HG02970 (cell line): ENCODE data around the gene POLG2.
"Not testable (repeated sequence)": the region's sequence is repeated elsewhere in the genome, so short reads cannot be mapped to it uniquely, and the experiment has no call there.

Experiments
- ATAC-seq: cut with Tn5 transposase; IDR thresholded peaks from one replicate; pipeline ENCODE4 v1.9.1; 2021; ENCODE audit warnings: mild to moderate bottlenecking, moderate library complexity, moderate number of reproducible peaks; ENCODE audit not compliant: unreplicated experiment, low FRiP score

The POLG2 gene

DNA sequence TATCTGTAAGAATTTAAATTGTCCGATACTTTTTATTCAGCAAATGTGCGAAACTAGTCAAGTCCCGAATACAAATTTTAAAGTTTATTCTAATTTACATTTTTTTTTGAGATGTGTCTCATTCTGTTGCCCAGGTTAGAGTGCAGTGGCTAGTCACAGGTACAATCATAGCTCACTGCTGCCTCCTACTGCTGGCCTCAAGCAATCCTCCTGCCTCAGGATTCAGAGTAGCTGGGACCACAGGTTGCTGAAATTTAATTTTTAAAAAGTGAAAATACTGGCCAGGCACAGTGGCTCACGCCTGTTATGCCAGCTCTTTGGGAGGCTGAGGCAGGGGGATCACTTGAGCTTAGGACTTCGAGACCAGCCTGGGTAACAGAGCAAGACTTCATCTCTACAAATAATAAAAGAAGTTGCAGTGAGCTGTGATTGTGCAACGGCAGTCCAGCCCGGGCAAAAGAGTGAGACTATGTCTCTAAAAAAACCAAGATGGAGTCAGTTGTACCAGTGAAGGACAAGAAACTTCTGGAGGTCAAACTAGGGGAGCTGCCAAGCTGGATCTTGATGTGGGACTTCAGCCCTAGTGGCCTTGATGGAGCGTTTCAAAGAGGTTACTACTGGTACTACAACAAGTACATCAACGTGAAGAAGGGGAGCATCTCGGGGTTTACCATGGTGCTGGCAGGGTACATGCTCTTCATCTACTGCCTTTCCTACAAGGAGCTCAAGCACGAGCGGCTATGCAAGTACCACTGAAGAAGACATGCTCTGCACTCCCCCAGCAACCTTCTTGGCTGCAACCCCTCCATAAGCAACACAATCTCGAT lies 5.6 kb downstream of the POLG2 start:
- ATAC-seq, result no peak

DNA sequence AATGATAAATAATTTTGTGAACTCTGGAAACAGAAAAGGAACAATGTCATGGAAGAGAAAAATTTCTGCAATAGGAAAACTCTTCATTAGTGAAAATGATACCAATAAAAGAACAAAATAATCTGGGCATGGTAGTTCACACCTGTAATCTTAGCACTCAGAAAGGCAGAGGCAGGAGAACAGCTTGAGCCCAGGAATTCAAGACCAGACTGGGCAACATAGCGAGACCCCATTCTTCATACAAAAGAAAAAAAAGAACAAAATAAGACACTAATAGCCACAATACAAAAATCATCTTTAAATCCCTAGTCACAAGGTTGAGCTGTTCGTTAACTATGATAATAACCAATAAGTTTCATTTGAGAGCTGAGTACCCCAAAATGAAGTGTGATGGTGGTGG lies 8.6 kb downstream of the POLG2 start:
- no peak for ATAC-seq

DNA sequence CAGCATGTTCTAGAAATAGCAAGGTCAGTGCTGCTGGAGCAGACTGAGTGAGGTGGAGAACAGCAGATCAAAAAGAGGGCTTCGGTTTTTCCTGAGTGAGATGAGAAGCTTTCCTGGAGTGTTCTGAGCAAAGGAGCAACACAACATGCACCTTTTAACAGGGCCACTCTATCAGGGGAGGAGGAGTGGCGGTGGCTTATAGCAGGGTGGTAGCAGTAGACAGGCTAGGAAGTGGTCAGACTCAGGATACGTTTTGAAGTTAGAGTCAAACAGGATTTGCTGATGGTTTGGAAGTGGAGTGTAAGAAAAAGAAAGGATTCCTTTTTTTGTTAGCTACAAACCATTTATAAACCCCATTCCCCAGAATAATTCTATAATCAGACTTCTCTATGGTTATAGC lies 12.5 kb downstream of the POLG2 start:
- ATAC-seq, result no peak

DNA sequence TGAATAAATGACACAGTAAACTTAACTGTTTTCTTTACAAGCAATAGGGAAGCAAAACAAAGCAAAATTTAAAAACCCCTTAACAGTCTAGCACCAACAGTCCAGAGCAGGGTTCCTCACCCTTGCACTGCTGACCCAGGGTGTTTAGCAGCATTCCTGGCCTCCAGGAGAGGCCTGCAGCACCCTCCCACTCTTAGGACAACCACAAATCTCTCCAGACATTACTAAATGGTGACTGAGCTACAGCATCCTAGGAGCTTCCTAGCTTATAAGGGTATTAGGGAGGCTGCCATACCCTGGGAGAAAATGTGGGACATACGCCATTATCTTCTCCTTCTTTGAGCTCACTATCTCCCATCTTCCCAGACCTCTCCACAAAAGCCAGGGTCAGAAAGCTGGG lies 15.9 kb downstream of the POLG2 start:
- no peak for ATAC-seq

DNA sequence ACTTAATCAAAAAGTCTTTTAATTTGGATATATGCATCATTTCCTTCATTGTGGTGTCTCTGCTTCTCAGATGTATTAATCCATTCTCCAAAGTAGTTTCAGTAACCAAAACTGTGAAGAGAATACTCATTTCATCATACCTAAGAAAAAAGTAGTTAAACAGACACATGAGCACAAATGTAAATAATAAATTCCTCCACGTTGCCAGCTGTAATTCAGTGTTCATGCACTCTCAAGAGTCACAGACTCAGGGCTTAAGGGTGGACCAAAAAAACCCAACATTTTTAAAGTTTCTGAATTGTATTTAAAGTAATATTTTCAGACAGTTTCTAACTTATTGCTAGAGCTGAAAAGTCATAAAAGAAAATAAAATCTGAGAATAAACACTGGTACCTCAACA lies 19.0 kb downstream of the POLG2 start:
- no peak for ATAC-seq

DNA sequence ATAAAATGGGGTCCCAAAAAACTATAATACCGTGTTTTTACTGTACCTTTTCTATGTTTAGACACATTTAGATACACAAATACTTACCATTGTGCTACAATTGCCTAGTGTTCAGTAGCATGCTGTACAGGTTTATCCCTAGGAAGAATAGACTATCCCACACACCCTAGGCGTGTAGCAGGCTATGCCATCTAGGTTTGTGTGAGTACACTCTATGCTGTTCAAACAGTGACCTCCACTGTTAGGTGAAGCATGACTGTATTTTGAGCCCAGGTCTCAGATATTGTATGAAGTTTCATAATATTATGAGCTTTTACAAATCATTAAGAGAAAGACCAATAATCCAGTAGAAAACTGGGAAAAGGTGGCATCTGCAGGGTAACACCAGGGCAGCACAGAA lies 24.3 kb downstream of the POLG2 start:
- ATAC-seq, result no peak

DNA sequence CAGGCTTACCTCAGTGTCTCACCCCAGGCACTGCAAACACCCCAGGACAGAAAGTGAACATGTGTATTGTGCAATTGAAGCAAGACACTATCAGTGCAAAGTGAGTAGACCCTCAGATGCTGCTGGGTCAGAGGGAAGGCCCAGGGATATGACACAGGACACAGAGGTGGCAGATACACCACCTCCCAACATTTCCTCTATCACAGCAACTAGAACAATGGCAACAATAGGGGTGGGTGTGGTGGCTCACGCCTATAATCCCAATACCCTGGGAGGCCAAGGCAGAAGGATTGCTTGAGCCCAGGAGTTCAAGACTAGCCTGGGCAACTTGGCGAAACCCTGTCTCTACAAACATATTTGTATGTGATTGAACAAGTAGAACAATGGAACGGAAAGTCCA lies 25.4 kb downstream of the POLG2 start:
- ATAC-seq, result no peak

DNA sequence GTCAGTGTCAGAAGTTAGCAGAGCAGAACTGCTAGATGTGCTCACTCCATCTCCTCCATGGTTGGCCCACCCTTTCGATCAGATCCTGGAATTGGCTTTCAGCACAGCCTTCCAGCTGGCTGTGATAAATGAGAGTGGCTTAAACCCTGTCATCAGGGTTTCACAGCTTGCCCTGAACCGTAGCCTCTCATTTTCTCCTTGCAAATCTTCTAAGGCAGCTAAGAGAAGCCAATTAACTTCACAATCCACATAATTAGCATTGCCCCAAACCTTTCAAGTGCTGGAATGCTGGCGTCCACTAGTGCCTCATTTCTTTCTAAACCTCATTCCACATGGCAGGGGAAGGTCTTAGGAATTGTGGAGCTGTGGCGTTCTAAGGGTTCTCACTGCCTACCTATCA lies 26.2 kb downstream of the POLG2 start:
- no peak for ATAC-seq

DNA sequence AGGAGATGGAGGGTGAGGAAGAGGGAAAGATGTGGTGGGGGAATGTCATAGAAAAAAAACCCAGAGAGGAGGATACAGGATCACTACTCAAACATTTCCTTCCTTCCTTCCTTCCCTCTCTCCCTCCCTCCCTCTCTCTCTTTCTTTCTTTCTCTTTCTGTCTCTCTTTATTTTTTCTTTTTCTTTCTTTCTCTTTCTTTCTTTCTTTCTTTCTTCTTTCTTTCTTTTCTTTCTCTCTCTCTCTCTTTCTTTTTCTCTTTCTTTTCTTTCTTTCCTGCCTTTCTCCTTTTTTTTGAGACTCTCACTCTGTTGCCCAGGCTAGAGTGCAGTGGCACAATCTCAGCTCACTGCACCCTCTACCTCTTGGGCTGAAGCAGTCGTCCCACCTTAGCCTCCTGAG lies 30.0 kb downstream of the POLG2 start:
- not testable (repeated sequence) for ATAC-seq

DNA sequence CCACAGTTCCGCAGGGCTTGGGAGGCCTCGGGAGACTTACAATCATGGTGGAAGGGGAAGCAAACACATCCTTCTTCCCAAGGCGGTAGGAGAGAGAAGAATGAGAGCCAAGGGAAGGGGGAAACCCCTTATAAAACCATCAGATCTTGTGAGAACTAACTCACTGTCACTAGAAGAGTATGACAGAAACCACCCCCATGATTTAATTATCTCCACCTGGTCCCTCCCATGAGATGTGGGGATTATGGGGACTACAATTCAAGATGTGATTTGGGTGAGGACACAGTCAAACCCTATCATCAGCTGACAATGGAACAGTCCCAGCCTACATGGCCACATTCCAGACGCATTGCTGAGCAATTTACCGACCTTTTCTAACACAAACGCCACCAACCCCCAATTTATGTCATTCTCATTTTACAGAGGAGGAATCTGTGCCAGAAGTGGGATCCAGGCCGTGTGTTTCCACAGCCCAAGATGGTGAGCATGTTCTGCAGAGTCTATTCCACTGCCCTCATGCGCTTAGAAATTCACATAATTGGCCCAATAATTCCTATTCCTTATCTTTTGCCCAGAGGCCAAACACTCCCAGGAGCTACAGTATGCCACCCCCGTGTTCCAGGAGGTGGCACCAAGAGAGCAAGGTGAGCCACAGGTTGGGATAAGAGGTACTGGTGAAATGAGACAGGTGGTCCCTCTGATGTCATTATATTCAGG lies 30.7 kb downstream of the POLG2 start:
- ATAC-seq, result no peak

DNA sequence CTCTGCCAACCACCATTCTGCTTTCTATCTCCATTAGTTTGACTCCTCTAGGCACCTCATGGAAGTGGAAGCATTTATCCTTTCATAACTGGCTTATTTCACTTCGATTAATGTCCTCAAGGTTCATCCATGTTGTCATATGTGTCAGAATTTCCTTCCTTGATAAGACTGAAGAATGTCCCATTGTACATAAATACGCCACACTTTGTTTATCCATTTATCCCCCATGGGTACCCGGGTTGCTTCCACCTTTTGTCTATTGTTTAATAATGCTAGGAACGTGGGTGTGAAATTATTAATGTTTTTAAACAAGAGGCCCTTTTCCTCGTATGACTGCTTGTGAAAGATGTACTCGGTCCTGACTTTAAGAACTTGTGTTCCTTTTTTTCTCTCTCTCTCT lies 35.1 kb downstream of the POLG2 start:
- ATAC-seq, result no peak

DNA sequence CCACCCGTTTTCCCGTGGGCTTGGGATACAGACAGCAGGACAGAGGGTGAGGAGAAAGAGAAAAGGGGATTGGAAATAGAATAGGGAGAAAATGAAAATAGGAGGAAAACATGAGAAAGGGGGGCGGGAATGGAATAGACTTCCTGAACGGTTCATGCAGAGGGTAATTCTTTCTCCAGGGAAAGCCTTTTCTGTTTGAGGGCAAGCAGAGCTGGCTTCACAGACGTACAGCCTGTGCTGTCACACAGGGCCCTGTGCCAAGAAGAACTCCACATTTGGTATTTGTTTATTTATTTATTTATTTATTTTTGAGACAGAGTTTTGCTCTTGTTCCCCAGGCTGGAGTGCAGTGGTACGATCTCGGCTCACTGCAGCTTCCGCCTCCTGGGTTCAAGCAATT lies 35.9 kb downstream of the POLG2 start:
- ATAC-seq, result no peak

DNA sequence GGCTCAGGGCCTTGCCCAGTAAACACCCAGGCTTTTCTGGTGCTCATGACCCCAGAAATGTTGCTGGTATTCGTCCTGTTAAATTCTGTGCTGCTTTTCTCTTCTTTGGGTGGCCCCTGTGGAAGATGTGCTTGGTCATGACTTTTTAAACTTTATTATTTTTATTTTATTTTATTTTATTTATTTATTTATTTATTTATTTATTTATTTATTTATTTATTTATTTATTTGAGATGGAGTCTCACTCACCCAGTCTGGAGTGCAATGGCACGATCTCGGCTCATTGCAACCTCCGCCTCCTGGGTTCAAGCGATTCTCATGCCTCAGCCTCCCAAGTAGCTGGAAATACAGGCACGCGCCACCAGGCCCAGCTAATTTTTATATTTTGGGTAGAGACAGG lies 37.0 kb downstream of the POLG2 start:
- ATAC-seq, result not testable (repeated sequence)

DNA sequence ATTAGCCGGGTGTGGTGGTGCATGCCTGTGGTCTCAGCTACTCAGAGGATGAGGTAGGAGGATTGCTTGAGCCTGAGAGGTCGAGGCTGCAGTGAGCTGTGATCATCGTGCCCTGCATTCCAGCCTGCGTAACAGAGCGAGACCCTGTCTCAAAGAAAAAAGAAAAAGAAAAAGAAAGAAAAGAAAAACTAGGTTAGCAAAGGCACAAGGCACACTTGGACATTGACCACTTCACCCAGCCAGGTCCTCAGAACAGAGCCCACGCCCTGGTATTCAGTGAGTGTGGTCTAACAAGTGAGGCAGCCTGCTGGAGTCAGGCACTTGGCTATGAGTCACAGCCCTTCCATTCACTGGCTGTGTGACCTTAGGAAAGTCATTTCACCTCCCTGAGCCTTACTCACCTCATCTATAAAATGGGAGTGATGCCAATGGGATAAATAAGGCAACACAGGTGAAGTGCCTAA lies 37.5 kb downstream of the POLG2 start:
- ATAC-seq, result no peak

DNA sequence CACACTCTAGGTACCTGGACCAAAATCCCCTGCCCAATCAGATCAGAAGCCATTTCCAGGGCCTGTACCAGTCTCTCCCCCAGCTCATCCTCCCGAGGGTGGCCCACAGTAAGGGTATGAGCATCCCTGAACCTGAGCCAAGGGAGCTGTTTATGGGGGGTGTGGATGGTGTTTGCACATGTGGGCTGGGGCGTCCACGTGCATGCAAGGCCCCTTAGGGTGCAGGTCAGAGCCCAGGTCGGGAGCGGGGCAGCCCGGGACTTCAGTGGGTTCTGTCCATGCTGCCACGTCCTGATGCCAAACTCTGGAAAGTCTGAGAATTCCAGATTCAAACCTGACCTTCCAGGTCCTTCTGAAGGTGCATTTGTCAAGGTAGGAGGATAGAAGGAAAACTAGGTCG lies 38.1 kb downstream of the POLG2 start:
- no peak for ATAC-seq

DNA sequence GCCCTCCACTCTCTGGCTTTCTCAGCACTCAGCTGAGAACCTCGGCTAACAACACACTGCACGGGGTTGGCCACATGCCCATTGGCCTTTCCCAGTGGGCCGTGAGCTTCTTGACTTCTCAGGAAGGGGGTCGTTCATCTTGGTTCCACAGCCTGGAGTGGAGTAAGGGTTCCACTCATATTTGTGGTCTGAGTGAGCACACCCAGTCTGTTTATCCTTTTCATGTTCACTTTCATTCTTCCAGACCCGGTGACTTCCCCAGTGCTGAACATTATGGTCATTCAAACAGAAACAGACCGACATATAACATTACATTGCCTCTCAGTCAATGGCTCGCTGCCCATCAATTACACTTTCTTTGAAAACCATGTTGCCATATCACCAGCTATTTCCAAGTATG lies 39.7 kb downstream of the POLG2 start:
- ATAC-seq, result no peak

DNA sequence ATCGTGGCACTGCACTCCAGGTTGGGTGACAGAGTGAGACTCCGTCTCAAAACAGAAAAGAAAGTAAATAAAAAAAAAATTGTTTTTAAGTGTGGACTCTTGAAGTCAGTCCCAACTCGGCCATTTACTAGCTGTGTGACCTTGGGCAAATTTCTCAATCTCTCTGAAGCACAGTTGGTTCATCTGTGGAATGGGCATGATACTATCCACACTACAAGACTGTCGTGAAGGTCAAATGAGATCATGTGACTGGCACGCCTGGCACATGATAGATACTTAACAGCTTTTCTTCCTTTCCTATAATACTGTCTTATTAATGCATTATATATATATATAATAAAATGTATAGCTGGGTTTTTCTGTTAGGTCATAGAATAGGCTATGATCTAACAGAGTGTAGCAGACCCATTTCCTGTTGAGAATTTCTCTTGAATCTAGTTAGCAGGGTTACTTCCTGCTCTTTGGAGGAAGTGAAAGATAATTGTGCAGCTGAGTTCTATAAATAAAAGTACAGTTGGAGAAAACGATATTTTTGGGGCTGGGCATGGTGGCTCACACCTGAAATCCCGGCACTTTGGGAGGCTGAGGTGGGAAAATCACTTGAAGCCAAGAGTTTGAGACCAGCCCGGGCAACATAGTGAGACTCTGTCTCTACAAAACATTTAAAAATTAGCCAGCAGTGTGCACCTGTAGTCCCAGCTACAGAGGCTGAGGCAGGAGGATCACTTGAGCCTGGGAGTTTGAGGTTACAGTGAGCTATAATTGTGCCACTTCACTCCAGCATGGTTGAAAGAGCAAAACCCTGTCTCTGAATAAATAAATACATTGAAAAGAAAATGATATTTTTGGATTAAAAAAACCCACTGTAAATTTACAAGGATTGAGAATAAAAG lies 40.6 kb downstream of the POLG2 start:
- ATAC-seq, result no peak

DNA sequence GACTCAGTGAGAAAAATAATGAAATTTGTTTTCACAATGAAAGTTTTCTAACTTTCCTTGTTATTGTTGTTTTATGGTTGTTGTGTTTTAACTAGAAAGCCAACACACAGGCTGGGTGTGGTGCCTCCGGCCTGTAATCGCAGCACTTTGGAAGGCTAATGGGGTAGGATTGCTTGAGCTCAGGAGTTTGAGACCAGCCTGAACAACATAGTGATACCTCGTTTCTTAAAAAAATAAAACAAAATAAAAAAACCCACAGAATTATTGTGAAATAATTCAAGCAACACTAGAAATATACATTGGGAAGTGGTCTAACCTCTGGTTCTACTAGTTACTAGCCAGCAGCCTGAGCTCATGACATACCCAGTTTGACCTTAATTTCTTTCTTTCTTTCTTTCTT lies 47.3 kb downstream of the POLG2 start:
- ATAC-seq, result no peak

DNA sequence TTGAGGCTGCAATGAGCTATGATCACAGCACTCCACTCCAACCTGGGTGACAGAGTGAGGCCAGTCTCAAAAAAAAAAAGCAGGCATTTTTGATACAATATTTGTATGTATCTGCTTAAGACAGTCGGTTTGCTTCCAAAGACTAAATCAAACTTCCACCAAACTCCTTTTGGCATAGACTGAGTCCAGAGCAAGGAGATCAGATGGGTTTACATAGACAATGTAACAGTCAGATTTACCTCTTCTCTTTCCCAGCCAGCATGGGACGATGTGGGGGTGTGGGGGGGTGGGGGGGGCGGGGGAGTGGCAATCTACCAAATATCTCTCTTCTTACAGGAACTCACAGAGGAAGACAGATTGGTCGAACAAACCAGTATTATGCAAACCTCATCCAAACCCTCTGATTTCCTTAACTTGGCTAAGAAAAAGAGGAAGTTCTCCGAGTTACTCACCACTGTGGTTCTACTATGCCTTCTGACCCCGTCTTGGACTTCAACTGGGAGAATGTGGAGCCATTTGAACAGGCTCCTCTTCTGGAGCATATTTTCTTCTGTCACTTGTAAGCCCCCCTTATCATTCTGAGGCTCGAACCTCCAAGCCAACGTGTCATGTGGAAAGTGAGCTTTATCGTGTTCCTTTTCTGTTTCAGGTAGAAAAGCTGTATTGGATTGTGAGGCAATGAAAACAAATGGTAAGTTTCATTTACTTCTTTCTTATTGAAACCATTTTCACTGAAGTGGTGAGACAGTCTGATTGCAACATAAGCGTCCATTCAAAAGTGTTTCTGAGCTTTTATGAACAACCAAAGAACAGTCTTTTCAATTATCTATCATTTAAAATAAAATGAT lies 48.0 kb downstream of the POLG2 start, which contains the start of gene MILR1:
Gene MILR1, plus strand, starts transcription at position 451 of the 848 bp plus-strand sequence. Its CDS starts 54 bp downstream, at position 505.
- no peak for ATAC-seq

DNA sequence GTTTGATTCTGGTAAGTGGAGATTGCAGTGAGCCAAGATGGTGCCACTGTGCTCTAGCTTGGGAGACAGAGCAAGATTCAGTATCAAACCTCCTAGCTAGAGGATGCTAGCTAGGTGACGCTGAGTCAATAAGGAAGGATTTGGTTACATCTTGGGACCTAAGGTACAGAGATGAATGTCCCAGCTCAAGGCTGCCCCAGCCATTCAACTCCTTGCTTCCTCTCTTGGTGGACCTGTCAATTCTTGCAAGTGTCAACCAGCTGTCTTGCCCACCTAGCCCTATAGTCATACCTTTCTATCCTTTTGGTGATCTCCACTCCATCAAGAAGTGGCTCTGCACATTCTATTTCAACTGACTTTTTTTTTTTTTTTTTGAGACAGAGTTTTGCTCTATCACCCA lies 49.3 kb downstream of the POLG2 start:
- no peak for ATAC-seq
